Measurements from ENCODE around the gene MUS81. TPM values are rescaled to one million over a fixed set of nuclear protein-coding genes. Genes with fewer than 3 reads are reported as not detected.

Gene MUS81
- total RNA-seq, 1 experiment from 2014 or later = 74.6 TPM

DNA sequence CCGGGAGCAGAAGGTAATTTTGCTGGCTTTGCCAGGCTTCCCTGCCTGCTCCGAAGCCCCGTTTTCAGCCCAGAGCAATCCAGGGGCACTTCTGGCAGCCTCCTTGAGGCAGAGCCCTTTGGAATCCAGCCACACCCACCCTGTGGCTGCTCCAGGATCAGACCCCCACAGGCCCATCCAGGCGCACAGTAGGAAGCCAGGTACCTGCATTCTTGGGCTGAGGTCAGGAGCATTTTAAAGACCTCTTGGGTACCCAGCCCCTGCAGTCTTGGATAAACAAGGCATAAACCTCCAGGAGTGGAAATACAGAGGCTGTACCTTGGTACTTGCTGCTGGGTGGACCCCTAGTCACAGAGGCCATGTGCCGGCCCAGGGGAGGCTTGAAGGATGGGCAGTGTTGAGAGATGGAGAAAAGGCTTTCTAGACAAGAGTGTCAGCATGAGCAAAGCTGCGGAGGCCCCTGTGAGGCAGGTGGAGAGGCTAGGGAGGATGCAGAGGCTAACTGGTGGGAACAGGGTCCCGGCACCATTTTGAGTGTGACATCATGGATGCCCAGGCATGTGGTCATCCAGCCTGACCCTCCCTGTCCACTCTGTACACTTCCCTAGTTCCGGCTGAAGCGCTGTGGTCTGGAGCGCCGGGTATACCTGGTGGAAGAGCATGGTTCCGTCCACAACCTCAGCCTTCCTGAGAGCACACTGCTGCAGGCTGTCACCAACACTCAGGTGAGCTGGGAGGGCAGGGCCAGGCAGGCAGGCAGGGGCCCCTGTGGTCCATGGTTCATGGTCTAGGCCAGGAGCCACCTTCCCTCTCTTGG lies 3.9 kb downstream of the MUS81 start:
- no peaks in the 10 kb centered on the region for H3K27me3 ChIP-seq (replicated peaks; ENCODE audit: control insufficient read depth, insufficient read depth, low read length)
- H3K4me3 Mint-ChIP-seq (ENCODE audit: unreplicated experiment) = no peak overlapping the region
- peaks cover 8% of the 10 kb centered on the region for H3K4me1 ChIP-seq
- POLR2A ChIA-PET = no interaction called here
- H3K4me1 Mint-ChIP-seq (ENCODE audit: low read depth, unreplicated experiment) = peaks cover 8% of the 10 kb centered on the region
- no TSS peak for BruUV-seq (replicated peaks)
- no peaks in the 10 kb centered on the region for H3K9me3 ChIP-seq
- intact Hi-C loops (cut with micrococcal nuclease; ENCODE audit: unreplicated experiment) = no loop called here
- H3K27ac Mint-ChIP-seq (ENCODE audit: unreplicated experiment) = no peak overlapping the region
- peak in 1 of 2 experiments; percentile 31 for DNase-seq
- peaks cover 55% of the 10 kb centered on the region for H3K36me3 Mint-ChIP-seq (ENCODE audit: insufficient read depth, unreplicated experiment)
- H3K9me3 Mint-ChIP-seq (ENCODE audit: unreplicated experiment) = no peaks in the 10 kb centered on the region
- H3K4me3 ChIP-seq (ENCODE audit: low read depth, low read length) = no peak overlapping the region
- H3K27me3 Mint-ChIP-seq (ENCODE audit: insufficient read depth, unreplicated experiment) = no peaks in the 10 kb centered on the region
- TF ChIP-seq, protein P1, sequence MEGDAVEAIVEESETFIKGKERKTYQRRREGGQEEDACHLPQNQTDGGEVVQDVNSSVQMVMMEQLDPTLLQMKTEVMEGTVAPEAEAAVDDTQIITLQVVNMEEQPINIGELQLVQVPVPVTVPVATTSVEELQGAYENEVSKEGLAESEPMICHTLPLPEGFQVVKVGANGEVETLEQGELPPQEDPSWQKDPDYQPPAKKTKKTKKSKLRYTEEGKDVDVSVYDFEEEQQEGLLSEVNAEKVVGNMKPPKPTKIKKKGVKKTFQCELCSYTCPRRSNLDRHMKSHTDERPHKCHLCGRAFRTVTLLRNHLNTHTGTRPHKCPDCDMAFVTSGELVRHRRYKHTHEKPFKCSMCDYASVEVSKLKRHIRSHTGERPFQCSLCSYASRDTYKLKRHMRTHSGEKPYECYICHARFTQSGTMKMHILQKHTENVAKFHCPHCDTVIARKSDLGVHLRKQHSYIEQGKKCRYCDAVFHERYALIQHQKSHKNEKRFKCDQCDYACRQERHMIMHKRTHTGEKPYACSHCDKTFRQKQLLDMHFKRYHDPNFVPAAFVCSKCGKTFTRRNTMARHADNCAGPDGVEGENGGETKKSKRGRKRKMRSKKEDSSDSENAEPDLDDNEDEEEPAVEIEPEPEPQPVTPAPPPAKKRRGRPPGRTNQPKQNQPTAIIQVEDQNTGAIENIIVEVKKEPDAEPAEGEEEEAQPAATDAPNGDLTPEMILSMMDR (IDR thresholded peaks at IDR 0.05; ENCODE audit: insufficient read depth in 1 of 2, low read depth in 1 of 2, low read length in 1 of 2, severe bottlenecking in 1 of 2, unreplicated experiment in 1 of 2) = no peak
- CTCF ChIA-PET = interaction anchor here (1.0 to 7.7 kb wide), 2 partner anchors 24 kb away, joined by 6 to 241 read pairs; partner anchors contain the start of genes CCDC85B and FIBP
- no peaks in the 10 kb centered on the region for H3K36me3 ChIP-seq (ENCODE audit: control insufficient read depth, insufficient read depth, low read length)

DNA sequence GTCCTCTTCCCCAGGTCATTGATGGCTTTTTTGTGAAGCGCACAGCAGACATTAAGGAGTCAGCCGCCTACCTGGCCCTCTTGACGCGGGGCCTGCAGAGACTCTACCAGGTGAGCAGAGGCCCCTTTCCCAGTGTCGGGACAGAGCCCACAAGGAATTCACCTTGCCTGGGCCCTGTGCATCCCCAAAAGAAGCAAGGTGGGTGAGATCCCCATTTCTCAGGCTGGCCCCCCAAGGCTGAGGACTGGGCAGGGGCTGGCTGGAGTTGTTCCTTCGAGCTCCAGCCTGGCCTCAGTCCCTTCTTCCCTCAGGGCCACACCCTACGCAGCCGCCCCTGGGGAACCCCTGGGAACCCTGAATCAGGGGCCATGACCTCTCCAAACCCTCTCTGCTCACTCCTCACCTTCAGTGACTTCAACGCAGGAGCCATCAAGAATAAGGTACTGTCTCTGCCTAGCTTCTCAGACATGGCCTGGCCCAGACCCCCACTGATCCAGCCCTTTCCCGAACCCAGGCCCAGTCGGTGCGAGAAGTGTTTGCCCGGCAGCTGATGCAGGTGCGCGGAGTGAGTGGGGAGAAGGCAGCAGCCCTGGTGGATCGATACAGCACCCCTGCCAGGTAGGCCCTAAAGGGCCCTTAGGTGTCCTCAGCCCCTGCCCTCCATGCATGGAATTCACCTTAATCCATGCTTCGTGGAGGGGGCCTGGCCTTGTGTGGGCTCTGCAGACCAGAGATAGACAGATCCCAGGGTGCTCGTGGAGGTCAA lies 4.7 kb downstream of the MUS81 start:
- Mint-ChIP-seq H3K4me1 (ENCODE audit: low read depth, unreplicated experiment) (peaks cover 4% of the 10 kb centered on the region), H3K36me3 (ENCODE audit: insufficient read depth, unreplicated experiment) (peaks cover 52% of the 10 kb centered on the region), H3K4me3 (ENCODE audit: unreplicated experiment) (no peak overlapping the region), H3K27ac (ENCODE audit: unreplicated experiment) (no peak overlapping the region), H3K27me3 (ENCODE audit: insufficient read depth, unreplicated experiment) (no peaks in the 10 kb centered on the region), H3K9me3 (ENCODE audit: unreplicated experiment) (no peaks in the 10 kb centered on the region)
- no peak overlapping the region for H3K4me3 ChIP-seq (ENCODE audit: low read depth, low read length)
- peaks cover 8% of the 10 kb centered on the region for H3K4me1 ChIP-seq
- H3K27me3 ChIP-seq (replicated peaks; ENCODE audit: control insufficient read depth, insufficient read depth, low read length) = no peaks in the 10 kb centered on the region
- H3K36me3 ChIP-seq (ENCODE audit: control insufficient read depth, insufficient read depth, low read length) = no peaks in the 10 kb centered on the region
- CTCF ChIA-PET = interaction anchor here (1.0 kb wide), 1 partner anchor 23 kb away, joined by 6 read pairs; the partner anchor contains the start of gene FIBP
- POLR2A ChIA-PET = interaction anchor here (0.7 kb wide), 1 partner anchor 65 kb away, joined by 3 read pairs; no protein-coding TSS in a partner anchor
- no TSS peak for BruUV-seq (replicated peaks)
- DNase-seq = no peak
- TF ChIP-seq, protein P1 (IDR thresholded peaks at IDR 0.05; ENCODE audit: insufficient read depth in 1 of 2, low read depth in 1 of 2, low read length in 1 of 2, severe bottlenecking in 1 of 2, unreplicated experiment in 1 of 2) = no peak
- intact Hi-C loops (cut with micrococcal nuclease; ENCODE audit: unreplicated experiment) = no loop called here
- H3K9me3 ChIP-seq = no peaks in the 10 kb centered on the region

DNA sequence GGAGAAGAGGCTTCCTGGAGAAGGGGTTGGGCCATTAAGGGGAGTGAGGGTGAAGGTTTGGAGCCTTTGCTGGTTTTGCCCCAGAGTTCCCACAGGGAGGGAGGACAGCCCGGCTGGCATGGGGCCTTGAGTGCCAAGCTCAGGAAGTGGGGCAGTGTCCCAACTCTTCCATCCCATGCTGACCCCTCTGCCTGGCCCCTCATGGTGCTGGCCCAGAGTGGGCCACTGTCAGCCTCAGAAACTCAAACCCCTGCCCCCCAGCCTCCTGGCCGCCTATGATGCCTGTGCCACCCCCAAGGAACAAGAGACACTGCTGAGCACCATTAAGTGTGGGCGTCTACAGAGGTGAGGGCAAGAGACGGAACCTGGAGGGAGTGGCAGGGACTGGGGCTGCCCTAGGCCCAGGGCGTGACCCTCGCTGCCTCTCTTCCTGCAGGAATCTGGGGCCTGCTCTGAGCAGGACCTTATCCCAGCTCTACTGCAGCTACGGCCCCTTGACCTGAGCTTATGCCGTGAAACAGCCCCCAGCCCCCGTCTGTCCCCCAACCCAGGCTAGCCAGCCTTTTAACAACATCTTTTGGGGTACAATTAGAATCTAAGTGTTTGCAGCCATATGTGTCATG lies 5.4 kb downstream of the MUS81 start:
- Mint-ChIP-seq H3K27ac (ENCODE audit: unreplicated experiment) (no peak overlapping the region), H3K4me1 (ENCODE audit: low read depth, unreplicated experiment) (no peaks in the 10 kb centered on the region), H3K36me3 (ENCODE audit: insufficient read depth, unreplicated experiment) (peaks cover 52% of the 10 kb centered on the region), H3K27me3 (ENCODE audit: insufficient read depth, unreplicated experiment) (no peaks in the 10 kb centered on the region), H3K9me3 (ENCODE audit: unreplicated experiment) (no peaks in the 10 kb centered on the region), H3K4me3 (ENCODE audit: unreplicated experiment) (no peak overlapping the region)
- CTCF ChIA-PET = no interaction called here
- Histone ChIP-seq H3K4me3 (ENCODE audit: low read depth, low read length) (no peak overlapping the region), H3K27me3 (replicated peaks; ENCODE audit: control insufficient read depth, insufficient read depth, low read length) (no peaks in the 10 kb centered on the region), H3K4me1 (peaks cover 8% of the 10 kb centered on the region), H3K36me3 (ENCODE audit: control insufficient read depth, insufficient read depth, low read length) (no peaks in the 10 kb centered on the region), H3K9me3 (no peaks in the 10 kb centered on the region)
- POLR2A ChIA-PET = interaction anchor here (0.7 kb wide), 2 partner anchors 7 to 65 kb away, joined by 3 read pairs; no protein-coding TSS in a partner anchor
- intact Hi-C loops (cut with micrococcal nuclease; ENCODE audit: unreplicated experiment) = no loop called here
- no TSS peak for BruUV-seq (replicated peaks)
- TF ChIP-seq, protein P1 (IDR thresholded peaks at IDR 0.05; ENCODE audit: insufficient read depth in 1 of 2, low read depth in 1 of 2, low read length in 1 of 2, severe bottlenecking in 1 of 2, unreplicated experiment in 1 of 2) = no peak
- DNase-seq = no peak
